Uterus (tissue), 4 donors: ENCODE measurements around the gene PDK1. TPM values are rescaled to one million over a fixed set of nuclear protein-coding genes. Genes with fewer than 3 reads are reported as not detected.

Experiments
- DNase-seq, 2 donors: peaks; one replicate each; pipeline ENCODE4 v3.0.0-alpha.2; 2019 to 2020
- H3K27ac ChIP-seq, 2 donors: fragments of 200-600 bp; sonication (generic); 1 replicate in 1 of 2; 2 replicates in 1 of 2; pipeline ENCODE4 v1.5.1; 2016 to 2018
- H3K27me3 ChIP-seq, 2 donors: fragments of 200-600 bp; sonication (generic); one replicate each; pipeline ENCODE4 v1.5.1; 2018 to 2019; ENCODE audit warnings: control low read depth in 1 of 2
- H3K36me3 ChIP-seq, 2 donors: fragments of 200-600 bp; sonication (generic); one replicate each; pipeline ENCODE4 v1.5.1; 2019; ENCODE audit warnings: control low read depth in 1 of 2
- H3K4me1 ChIP-seq, 2 donors: fragments of 200-600 bp; sonication (generic); one replicate each; pipeline ENCODE4 v1.5.1; 2018 to 2019; ENCODE audit warnings: control low read depth in 1 of 2
- H3K4me3 ChIP-seq, 2 donors: fragments of 200-600 bp; sonication (generic); 1 replicate in 1 of 2; 2 replicates in 1 of 2; pipeline ENCODE4 v1.5.1; 2018 to 2019; ENCODE audit warnings: mild to moderate bottlenecking in 1 of 2
- H3K9me3 ChIP-seq, 2 donors: fragments of 200-600 bp; sonication (generic); one replicate each; pipeline ENCODE4 v1.5.1; 2019; ENCODE audit warnings: control low read depth in 1 of 2
- POLR2A ChIP-seq, 2 donors: fragments of 450-650 bp; IDR thresholded peaks; one replicate each; pipeline ENCODE4 v1.6.1; 2016; ENCODE audit warnings: antibody characterized with exemption in 2 of 2, mild to moderate bottlenecking in 1 of 2, moderate library complexity in 1 of 2
- intact Hi-C: fragments of 100-400 bp; cut with DNase I; formaldehyde crosslinking; loops from one replicate; pipeline ENCODE4 v1.15.1; 2023; ENCODE audit warnings: low total_unique reads
- total RNA-seq, 4 donors: library from RNA; depleted of rRNA in 3 of 4; stranded (reverse); fragments of >200 nt in 3 of 4; gene quantifications; one replicate each; pipeline versions ENCODE4 v1.1.0 to v1.2.4, GENCODE V29; 2014 to 2023
- TF ChIP-seq, protein P1 (sequence below), 4 experiments: fragments of 200-600 bp in 2 of 4; fragments of 450-650 bp in 2 of 4; sonication (generic) in 2 of 4; IDR thresholded peaks; one replicate each; pipeline ENCODE4 v1.5.1; 2016 to 2019; ENCODE audit warnings: antibody characterized with exemption in 4 of 4, mild to moderate bottlenecking in 2 of 4, moderate library complexity in 1 of 4
- donor health status: DM: yes; HTN: yes; CAD: no.

PDK1 gene
- total RNA-seq, result 10 to 100 TPM in 3 of 4 donors, 1 to 10 TPM in 1; 1.5 to 42.4 (median 20.1) TPM

DNA sequence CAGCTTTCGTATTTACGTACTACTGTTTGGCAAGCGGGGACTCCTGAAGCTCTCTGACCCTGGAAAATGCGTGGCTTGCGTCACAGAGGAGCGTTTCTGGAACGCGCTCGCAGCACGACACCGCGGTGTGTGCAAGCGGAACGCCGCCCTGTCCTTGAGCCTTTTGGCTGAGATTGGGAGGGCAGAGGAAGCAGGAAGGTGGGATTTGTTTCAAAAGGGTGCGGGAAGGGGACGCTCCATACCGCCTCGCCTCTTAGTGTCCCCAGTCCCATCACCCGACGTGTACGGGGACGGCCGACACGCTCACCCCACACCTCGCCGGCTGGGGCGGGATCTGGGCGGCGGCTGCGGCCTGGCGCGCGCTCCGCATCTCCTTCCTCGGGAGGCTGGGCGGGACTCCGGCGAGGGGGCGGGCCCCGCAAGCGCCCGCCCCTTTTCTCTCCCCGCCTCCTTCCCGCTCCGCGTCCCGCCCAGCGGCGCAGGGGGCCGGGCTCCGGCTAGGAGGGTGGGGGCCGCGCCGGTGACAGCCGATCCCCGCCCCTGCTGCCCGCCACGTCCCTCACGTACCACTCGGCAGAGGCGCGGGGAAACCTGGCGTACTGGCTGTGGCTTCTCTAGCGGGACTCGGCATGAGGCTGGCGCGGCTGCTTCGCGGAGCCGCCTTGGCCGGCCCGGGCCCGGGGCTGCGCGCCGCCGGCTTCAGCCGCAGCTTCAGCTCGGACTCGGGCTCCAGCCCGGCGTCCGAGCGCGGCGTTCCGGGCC is at the start of gene PDK1:
TSS of gene PDK1 (plus strand) at position 569 of the 762 bp plus-strand sequence. CDS start at position 630, 61 bp downstream.
- intact Hi-C loops, result no loop called here
- H3K27ac ChIP-seq, result peak within 1 kb of the TSS; percentile 75 to 92
- H3K27me3 ChIP-seq, result no peaks in the 10 kb centered on the region
- TF ChIP-seq, protein P1, sequence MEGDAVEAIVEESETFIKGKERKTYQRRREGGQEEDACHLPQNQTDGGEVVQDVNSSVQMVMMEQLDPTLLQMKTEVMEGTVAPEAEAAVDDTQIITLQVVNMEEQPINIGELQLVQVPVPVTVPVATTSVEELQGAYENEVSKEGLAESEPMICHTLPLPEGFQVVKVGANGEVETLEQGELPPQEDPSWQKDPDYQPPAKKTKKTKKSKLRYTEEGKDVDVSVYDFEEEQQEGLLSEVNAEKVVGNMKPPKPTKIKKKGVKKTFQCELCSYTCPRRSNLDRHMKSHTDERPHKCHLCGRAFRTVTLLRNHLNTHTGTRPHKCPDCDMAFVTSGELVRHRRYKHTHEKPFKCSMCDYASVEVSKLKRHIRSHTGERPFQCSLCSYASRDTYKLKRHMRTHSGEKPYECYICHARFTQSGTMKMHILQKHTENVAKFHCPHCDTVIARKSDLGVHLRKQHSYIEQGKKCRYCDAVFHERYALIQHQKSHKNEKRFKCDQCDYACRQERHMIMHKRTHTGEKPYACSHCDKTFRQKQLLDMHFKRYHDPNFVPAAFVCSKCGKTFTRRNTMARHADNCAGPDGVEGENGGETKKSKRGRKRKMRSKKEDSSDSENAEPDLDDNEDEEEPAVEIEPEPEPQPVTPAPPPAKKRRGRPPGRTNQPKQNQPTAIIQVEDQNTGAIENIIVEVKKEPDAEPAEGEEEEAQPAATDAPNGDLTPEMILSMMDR (IDR thresholded peaks at IDR 0.05), result peak in 1 of 4 experiments; percentile 8
- TF ChIP-seq POLR2A (IDR thresholded peaks at IDR 0.05), result peak; percentile 57 to 84
- H3K36me3 ChIP-seq, result no peaks in the 10 kb centered on the region
- H3K4me3 ChIP-seq, result peak within 1 kb of the TSS; percentile 70 to 90
- DNase-seq, result peak; percentile 82 to 89
- no peaks in the 10 kb centered on the region for H3K9me3 ChIP-seq
- H3K4me1 ChIP-seq, result peaks cover 0 to 5% of the 10 kb centered on the region in 2 donors

DNA sequence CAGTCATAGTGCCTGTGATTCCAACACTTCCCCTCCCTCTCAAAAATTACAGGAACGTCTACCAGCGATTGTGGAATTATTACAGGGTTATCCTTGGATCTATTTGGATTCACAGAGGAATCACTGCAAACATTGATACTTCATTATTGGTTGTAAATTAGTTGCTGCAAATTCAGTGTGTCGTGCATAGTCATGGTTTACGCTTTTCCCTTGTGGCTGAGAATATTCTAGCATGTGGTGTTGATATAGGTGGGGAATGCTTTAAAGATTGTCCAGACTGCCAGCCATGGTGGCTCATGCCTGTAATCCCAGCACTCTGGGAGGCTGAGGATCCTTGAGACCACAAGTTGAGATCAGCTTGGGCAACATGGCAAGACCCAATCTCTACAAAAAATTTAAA is 48.7 kb upstream of the PDK1 start:
- Histone ChIP-seq H3K36me3 (no peaks in the 10 kb centered on the region), H3K4me3 (no peak overlapping the region), H3K4me1 (no peaks in the 10 kb centered on the region), H3K9me3 (no peaks in the 10 kb centered on the region), H3K27me3 (no peaks in the 10 kb centered on the region), H3K27ac (no peak overlapping the region)
- TF ChIP-seq, protein P1 (IDR thresholded peaks at IDR 0.05), result no peak
- no peak for TF ChIP-seq POLR2A (IDR thresholded peaks at IDR 0.05)
- DNase-seq, result no peak
- intact Hi-C loops, result no loop called here

DNA sequence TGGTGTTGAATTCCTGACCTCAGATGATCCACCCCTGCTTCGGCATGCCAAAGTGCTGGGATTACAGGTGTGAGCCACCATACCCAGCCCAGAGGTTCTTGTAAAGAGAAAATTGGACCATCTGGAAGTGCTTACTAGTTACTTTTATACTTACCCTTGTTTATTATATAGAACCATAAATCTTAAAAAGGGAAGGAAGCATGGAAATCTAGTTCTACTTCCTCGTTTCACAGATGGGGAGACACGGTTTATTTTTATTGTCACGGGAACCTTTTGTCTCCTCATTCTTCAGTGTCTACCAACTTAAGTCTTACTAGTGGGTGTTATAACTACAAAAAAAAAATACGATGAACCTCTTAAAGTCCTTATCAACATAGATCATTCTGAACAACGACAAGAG is 45.8 kb upstream of the PDK1 start:
- TF ChIP-seq, protein P1 (IDR thresholded peaks at IDR 0.05), result no peak
- no peak for TF ChIP-seq POLR2A (IDR thresholded peaks at IDR 0.05)
- Histone ChIP-seq H3K27me3 (no peaks in the 10 kb centered on the region), H3K4me1 (no peaks in the 10 kb centered on the region), H3K9me3 (peaks cover 0 to 6% of the 10 kb centered on the region in 2 donors), H3K36me3 (no peaks in the 10 kb centered on the region), H3K27ac (no peak overlapping the region), H3K4me3 (no peak overlapping the region)
- no peak for DNase-seq
- intact Hi-C loops, result no loop called here

DNA sequence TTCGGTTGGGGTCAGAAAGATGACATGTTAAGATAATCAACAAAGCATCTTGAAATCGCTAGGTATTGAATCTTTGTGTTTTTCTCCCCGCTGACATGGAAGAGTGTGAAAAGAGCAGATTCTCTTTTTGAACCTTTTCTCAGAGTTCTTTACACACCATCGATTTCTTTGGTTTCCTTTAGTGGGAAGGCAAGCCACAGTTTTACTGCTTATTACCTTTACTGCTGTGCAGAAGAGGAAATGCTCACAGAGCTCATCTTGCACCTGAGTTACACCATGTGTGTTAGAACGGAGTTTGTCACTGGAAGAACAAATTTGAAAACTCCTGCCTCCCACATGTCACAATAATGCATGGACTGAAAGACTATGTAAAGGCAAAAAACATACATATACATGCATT is 45.3 kb upstream of the PDK1 start:
- intact Hi-C loops, result no loop called here
- Histone ChIP-seq H3K9me3 (peaks cover 0 to 6% of the 10 kb centered on the region in 2 donors), H3K36me3 (no peaks in the 10 kb centered on the region), H3K27me3 (no peaks in the 10 kb centered on the region), H3K27ac (no peak overlapping the region), H3K4me3 (no peak overlapping the region), H3K4me1 (no peaks in the 10 kb centered on the region)
- no peak for TF ChIP-seq POLR2A (IDR thresholded peaks at IDR 0.05)
- DNase-seq, result no peak

DNA sequence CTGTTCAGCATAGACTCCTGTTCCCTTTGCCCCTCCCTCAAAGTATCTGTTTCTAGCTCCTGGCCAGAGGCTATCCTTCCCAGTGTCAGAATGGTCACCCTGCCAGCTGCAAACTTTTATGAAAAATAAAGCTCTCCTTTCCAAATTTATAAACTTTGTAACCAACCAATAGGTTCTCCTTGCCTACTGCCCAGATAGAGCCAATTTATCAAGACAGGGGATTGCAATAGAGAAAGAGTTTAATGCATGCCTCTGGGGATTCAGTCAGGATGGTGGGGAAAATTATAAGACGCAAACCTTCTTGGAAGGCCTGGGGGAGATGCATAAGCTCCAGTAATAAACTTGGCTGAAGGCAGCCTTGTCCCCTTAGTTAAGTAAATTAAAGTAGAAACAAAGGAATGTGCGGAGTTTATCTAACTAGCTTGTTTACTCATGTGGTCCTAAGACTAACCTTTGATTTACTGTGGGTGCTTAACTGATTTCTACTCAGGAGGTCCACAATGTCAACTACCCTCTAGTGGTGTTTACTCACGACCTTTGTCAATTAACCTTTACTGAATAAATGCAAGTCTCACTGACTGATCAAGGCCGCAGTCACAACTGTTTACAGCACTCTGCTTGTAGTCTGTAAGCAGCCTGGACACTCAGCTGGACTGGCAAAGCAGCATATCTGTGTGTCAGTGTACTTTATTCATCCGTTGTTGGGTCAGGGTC is 42.9 kb upstream of the PDK1 start:
- Histone ChIP-seq H3K4me1 (no peaks in the 10 kb centered on the region), H3K27me3 (no peaks in the 10 kb centered on the region), H3K4me3 (no peak overlapping the region), H3K9me3 (peaks cover 0 to 6% of the 10 kb centered on the region in 2 donors), H3K27ac (no peak overlapping the region), H3K36me3 (no peaks in the 10 kb centered on the region)
- TF ChIP-seq POLR2A (IDR thresholded peaks at IDR 0.05), result no peak
- TF ChIP-seq, protein P1 (IDR thresholded peaks at IDR 0.05), result no peak
- no peak for DNase-seq
- intact Hi-C loops, result no loop called here
